NCI-H226 (cell line): ENCODE results near the gene QRICH1.

Experiments
- DNase-seq: peaks from one replicate; pipeline ENCODE4 v3.0.0-alpha.2; 2015

Gene QRICH1

GRCh38 chr3:48996640-48997039, 97.2 kb downstream of the QRICH1 start:
- DNase-seq = no peak

DNA sequence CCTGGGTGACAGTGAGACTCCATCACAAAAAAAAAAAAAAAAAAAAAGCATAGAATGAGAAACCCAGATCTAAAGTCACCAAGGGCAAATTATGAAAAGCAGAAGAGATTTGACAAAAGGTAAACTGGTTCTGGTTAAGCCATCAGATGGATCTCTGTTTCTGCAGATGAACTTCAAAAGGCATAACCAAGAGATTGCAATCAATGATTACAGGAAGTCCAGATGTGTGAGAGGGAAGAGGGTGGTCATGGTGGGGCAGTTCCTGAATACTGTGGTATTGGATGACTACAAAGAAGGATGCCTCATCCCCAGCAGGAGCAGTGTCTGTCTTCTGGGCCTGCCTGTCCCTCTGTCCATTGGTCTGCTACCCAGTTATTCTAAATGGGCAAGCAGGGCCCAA, 100.0 kb downstream of the QRICH1 start:
- no peak for DNase-seq

DNA sequence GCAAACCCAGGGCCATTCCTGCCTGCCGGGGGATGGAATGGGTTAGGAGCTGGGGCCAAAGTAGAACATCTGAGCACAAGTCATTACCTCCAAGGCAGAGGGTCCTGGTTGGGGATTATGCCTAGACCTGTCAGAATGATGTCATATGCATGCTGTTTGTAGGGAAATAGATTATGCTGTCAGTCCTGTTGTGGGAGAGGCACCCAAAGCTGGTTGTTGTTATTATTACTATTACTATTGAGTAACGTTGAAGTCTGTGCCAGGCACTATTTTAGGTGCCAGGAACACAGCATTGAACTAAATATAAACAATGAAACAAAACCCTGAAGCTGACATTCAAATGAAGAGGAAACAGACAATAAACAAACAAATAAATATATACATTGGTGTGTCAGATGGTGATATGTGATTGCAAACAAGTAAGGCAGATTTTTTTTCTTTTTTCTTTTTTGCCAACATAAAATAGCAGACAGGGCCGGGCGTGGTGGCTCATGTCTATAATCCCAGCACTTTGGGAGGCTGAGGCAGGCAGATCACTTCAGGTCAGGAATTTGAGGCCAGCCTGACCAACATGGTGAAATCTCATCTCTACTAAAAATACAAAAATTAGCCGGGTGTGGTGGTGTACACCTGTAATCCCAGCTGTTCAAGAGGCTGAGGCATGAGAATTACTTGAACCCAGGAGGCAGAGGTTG, 101.9 kb downstream of the QRICH1 start:
- DNase-seq = no peak

- DNase-seq = no peak
Observed at GRCh38 chr3:48990636-48991469, 103.0 kb downstream of the QRICH1 start.

- DNase-seq = peak; percentile 98
Observed at GRCh38 chr3:48989796-48990635, 103.9 kb downstream of the QRICH1 start, which contains the start of gene P4HTM. Gene P4HTM (plus strand): TSS chr3:48990241. CDS start chr3:48990257, 16 bp downstream.

DNA sequence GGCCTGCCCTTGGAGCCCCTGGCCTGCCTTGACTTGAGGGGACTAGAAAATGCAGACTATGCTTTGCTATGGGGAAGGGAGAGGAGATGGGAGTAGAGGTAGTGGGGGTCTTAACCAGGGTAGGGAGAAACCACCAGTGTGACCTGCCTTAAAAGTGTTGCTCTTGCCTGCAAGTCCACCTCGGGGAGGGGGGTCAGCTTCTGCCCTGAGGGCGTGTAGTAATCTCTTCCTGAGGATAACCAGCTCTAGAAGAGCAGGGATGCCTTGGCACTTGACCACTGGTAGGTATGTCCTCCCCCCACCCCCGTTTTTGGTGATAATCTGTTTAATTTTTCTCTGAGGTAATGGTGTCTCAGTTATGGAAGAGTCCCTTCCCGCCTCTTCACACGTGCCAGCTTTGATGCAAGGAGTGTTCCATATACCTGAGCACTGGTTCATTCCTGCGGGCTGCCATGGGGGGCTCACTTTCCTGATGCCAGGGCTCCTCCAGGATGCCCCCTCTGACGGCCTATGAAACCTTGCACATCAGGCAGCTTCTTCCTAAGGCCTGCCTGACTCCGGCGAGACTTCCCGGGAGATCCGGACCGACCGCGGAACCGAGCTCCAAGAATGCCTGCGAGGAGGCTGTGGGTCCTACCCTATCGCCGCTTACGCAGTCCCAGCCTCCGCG, 104.6 kb downstream of the QRICH1 start:
- peak; percentile 28 for DNase-seq

DNA sequence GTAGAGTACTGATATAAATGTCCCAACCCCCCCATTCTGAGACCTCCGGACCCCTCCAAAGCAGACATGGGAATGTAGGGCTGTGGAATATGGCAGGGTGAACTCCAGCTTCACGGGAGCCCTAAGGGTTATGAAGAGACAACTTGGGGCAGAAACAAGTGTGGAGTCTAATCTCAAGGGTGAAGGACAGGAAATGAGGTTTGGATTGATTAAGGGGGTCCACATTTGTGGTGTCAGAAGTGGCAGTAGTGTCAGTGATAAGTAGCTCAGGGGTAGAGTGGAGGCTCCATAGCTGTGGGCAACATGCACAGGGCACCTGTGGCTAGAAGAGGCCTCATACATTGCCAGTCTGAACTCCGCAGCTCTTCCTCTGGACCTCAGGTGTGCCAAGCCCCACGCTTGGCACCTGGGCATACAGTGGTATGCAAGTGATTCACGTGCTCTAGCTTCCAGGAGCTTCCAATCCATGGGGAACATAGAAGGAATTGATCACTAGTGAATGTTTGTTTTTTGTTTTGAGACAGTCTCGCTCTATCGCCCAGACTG, 108.0 kb downstream of the QRICH1 start:
- DNase-seq = no peak

DNA sequence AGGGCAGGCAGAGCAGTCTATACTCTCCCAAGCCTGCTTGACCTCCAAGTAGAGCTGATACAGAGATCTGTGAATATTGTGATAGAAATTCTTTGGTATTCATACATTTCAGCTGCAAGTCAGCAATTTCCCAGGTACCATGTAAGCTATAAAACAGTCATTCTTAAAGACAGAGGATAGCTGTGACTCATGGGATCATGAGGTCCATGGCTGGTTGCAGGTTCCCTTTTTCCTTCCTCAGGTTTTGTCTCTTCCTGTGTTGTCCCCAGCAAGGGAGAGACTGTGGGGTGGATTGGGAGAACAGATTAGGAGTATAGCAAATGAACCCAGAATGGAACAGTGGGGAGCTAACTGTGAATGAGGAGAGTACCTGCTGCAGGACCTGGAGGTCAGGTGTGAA, 109.2 kb downstream of the QRICH1 start:
- DNase-seq = no peak

- DNase-seq = no peak
Observed at GRCh38 chr3:48983096-48983495, 110.8 kb downstream of the QRICH1 start.

GRCh38 chr3:48982686-48983085, 111.2 kb downstream of the QRICH1 start:
- DNase-seq = no peak

- DNase-seq = no peak
Observed at GRCh38 chr3:48982016-48982415, 111.9 kb downstream of the QRICH1 start.

DNA sequence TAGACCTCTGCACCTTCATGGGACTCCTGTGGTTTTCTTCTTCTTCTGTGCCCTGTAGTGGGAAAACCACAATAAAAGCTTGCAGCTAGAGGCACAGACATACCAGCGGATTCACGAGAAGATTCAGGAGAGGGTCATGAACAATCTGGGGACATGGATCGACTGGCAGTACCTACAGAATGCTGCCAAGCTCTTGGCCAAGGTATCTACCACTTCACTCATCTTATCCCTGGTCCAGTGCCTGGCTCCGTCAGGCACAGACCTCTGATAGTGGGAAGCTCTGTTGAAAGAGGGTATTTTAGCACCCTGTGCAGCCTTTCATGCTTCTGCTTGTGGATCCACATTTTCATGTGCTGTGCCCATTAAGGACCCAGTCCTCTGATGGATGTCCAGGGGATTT, 113.6 kb downstream of the QRICH1 start:
- no peak for DNase-seq
